Suprapubic skin (tissue), 4 donors: ENCODE measurements around the gene DMXL1.

Source experiments
- CTCF ChIP-seq, 2 donors: fragments of 200-600 bp in 1 of 2; fragments of 450-650 bp in 1 of 2; sonication (generic) in 1 of 2; IDR thresholded peaks; one replicate each; pipeline ENCODE4 v1.5.1; 2016 to 2019; ENCODE audit warnings: antibody characterized with exemption in 2 of 2, mild to moderate bottlenecking in 1 of 2, moderate library complexity in 1 of 2
- EP300 ChIP-seq: sonication (generic); formaldehyde crosslinking; IDR thresholded peaks from one replicate; pipeline ENCODE4 v1.6.1; 2017; ENCODE audit warnings: antibody characterized with exemption
- POLR2A ChIP-seq, 2 donors: fragments of 450-650 bp; IDR thresholded peaks; one replicate each; pipeline ENCODE4 v1.6.1; 2017; ENCODE audit warnings: antibody characterized with exemption in 2 of 2, mild to moderate bottlenecking in 2 of 2, moderate library complexity in 2 of 2
- POLR2AphosphoS5 ChIP-seq, 3 donors: sonication (generic); formaldehyde crosslinking; IDR thresholded peaks; one replicate each; pipeline ENCODE4 v1.6.1; 2017; ENCODE audit warnings: antibody characterized with exemption in 3 of 3

GRCh38 chr5:119078861-119079260 lies 8.0 kb downstream of the DMXL1 start:
- TF ChIP-seq CTCF (IDR thresholded peaks at IDR 0.05) (no peak), POLR2AphosphoS5 (IDR thresholded peaks at IDR 0.05) (no peak), POLR2A (IDR thresholded peaks at IDR 0.05) (no peak), EP300 (no peak)
